GM18868 (cell line): ENCODE results near the gene IGFBPL1.

Source experiments
- ATAC-seq: cut with Tn5 transposase; IDR thresholded peaks from one replicate; pipeline ENCODE4 v1.9.1; 2021; ENCODE audit warnings: mild to moderate bottlenecking, moderate library complexity; ENCODE audit not compliant: unreplicated experiment

IGFBPL1 gene

GRCh38 chr9:38432922-38433510 lies 8.8 kb upstream of the IGFBPL1 start:
- peak; percentile 50 for ATAC-seq

- no peak for ATAC-seq
These were observed 6.9 kb upstream of the IGFBPL1 start for GRCh38 chr9:38431116-38431515.

DNA sequence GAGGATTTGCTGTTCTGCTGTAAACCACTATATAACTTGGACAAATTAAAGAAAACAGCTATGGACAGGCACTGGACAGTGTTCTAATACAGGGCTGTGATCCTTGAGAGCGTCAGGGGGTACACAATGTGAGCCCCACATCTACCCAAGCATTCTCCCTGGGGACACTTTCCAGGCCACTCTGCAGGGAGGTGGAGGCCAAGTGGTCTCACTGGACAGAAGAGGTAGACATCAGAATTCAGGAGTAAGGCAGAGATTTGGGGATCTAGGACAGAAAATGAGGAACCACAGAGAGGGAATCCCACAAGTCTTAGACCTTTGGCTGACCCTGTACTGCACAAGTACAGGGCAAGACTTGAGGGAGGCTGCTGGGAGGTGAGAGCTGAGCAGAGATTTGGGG lies 3.8 kb upstream of the IGFBPL1 start:
- no peak for ATAC-seq

DNA sequence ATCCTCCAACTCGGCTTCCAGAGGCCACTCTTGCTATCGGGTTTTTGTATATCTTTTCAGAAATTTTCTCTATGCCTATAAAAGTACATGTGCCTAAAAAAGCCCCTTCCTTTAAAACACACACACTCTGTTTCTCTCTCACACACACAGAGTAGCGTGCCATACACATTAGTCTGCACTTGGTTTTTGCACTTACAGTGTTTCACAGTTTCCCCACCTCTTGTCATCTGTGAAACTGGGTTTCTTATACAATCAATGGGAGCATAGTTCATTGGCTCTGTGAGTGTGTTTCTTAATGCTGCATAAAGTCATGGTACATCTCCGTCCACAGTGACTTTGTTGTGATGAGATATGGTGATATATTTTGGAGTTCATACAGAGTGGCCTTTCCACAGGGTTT lies 664 bp upstream of the IGFBPL1 start:
- ATAC-seq = no peak

DNA sequence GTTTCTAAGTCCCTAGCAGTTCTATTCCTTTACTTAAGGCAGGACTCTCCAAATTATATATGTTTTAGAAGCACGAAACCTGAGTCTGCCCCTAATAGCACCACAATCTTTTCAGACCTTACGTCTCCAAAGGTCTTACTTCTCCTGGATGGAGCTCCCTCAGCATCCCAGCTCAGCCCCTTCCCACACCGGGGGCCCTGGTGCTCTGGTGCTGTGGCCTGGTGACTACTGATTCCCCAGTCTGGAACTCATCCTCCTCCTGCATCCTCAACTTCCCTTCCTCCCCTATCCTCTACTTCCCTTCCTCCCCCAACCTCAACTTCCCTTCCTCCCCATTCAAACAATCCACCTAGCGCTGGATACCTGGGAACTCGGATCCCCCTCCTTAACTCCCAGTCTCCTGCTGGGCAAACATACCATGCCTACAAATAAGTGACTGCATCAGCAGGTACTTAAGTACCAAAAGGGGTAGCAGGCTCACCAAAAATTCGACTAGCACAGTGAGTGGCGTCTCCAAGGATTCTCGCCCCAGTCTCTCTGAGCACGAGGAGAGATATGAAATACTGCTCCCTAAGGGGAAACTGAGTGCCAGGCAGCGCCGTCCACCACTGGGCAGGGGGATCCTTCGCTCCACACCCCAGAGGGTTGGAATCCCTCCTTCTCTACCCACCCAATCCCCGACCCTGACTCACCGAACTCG lies 831 bp downstream of the IGFBPL1 start:
- ATAC-seq = no peak

DNA sequence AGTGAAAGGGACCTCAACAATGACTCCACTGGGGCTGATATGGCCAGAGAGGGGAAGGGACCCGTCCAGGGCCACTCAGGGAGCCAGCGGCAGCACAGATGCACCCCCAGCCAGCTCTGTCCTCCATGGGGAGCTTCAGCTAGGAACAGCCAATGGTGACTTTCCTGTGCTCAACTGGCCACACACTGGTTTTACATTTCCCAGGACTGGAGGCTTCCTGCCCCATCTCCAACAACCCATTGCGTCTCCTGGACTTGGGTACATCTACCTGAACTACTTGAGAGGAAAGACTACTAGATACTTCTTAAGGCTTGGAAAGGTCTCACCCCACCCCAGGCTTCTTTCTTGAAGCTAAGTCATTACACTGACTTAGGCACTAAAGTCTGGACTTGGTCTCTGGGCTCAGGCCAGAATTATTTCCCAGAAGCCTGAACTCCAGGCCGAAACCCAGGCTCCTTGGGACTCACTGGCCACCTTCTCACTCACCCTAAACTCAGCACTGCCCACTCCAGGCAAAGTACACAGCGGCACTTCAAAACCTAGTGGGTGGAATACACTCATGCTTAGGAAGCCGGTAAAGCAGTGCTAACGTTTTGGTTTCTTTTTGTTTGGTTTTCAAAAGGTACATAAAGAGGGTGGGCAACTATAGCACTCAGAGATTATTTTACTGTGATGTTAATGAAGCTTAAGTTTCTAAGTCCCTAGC lies 1.5 kb downstream of the IGFBPL1 start:
- ATAC-seq = no peak

GRCh38 chr9:38421498-38422211 lies 2.6 kb downstream of the IGFBPL1 start:
- no peak for ATAC-seq

DNA sequence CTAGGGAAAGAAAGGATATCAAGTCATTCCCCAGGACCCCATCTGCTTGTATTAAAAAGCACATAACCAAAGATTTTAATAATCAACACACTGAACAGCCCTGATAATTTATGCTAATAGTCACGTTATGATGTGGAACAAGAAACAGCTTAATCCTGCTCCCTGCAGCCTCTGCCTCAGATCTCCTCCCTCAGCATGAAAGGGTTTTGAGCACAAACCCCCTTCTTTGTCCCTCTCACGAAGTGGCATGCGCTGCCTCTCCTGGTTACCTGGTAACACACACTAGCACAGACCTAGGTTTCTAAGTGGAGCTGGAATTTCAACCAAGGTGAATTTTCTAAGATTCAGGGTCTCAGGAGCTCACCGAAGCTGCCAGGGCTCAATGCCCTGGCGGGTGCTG lies 5.1 kb downstream of the IGFBPL1 start:
- ATAC-seq = no peak

DNA sequence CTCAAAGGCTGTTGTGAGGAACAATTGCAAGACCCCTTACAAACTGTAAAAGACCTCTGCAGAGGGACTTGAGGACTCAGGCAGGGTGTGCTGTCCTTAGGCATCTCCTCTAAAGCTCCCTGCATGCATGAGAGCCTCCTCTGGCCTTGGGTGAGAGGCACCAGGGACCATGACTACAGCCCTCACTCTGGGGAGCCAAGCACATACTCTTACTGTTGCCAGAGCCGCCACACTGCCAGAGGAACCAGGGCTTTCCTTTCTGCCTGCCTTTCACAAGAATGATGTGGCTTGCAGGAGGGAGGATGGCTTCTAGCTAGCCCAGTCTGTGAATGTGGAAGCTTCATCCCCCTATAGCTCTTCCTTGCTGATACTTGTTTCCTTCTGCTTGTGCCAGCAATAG lies 5.9 kb downstream of the IGFBPL1 start:
- no peak for ATAC-seq

GRCh38 chr9:38417003-38417945 lies 7.0 kb downstream of the IGFBPL1 start:
- peak; percentile 78 for ATAC-seq

- ATAC-seq = no peak
These were observed 7.8 kb downstream of the IGFBPL1 start for GRCh38 chr9:38416461-38416860.

GRCh38 chr9:38415856-38416255 lies 8.4 kb downstream of the IGFBPL1 start:
- ATAC-seq = no peak

GRCh38 chr9:38414040-38414723 lies 10.1 kb downstream of the IGFBPL1 start:
- ATAC-seq = no peak

DNA sequence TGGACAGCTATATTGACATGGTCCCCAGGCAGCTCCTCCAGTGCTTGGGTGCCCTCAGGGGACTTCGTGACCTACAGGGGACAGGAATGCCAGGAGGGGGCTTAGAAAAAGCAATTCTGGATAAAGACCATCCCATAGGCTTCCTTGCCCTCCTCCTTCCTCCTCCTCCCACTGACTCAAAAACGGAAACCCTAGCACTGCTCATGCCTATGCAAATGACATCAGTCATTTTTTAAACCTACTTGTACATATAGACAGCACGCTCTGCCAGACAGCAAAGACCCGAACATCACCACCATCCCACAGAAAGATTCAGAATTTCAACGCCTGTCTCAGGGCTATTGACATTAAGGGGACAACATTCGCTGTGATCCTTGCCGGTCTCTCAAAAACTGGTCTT lies 11.0 kb downstream of the IGFBPL1 start:
- no peak for ATAC-seq

GRCh38 chr9:38412751-38413150 lies 11.5 kb downstream of the IGFBPL1 start:
- no peak for ATAC-seq

DNA sequence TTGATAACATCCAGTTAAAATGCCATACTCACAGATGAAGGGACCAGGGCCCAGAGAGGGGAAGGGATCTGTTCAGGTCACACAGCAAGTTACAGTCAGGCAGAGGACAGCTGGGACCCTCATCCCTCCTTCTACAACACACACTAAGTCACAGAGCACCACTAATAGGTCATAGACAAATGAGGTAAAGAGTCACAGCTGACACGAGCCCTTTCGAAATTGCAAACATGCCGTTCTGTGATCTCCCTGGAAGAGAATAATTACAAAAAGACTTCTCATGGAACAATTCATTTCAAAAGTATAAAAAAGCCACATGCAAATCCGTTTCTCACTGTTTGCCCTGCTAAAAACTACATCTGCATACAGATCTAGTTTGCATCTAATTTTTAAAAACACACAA lies 15.5 kb downstream of the IGFBPL1 start:
- no peak for ATAC-seq

DNA sequence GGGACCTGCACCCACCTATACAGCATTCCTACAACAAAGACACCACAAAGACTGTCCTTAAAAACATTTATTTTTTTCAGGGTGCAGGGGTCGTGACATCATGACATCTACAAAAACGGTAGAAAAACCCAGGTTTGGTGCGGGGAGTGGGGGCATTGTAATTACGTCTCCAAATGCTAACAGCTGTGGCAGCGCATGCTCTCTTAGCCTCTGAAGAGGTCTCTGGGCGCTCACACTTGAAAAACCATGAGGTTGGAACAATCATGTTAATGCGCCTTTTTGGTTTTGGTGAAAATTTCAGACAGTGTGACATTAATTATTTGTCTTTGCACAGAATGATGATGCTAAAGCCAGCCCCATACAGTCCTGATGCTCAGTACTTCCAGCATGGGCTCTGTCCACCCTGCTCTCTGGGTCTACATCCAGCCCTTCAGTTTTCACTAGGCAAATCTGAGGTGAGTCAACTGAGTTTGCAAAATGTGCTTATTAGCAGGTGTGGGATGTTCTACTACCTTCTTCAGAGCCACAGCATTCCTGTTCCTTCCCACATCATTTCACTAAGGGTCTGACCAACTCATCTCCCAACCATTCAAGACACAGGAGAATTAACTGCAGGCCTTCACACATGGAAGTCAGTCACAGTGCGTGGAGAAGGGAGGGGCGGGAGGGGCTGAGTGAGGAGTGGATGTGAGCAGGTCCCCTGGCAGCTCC lies 17.6 kb downstream of the IGFBPL1 start:
- no peak for ATAC-seq

DNA sequence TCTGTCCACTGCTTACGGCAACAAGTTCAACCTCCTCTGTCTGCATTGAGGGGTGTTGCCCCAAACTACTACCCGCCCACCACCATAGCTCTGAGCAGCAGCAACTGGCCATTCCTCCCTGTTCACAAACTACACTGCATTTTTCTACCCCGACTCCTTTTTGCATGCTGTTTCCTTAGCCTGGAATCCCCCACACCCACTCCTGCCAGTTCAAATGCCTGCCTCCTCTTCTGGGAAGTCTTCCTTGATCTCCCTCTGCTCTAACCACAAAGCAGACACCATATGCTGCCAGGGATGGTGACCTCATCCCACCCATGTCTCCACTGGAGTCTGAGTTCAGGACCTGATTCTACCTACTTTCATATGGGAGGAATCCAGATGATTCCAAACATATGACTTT lies 18.5 kb downstream of the IGFBPL1 start:
- ATAC-seq = no peak

DNA sequence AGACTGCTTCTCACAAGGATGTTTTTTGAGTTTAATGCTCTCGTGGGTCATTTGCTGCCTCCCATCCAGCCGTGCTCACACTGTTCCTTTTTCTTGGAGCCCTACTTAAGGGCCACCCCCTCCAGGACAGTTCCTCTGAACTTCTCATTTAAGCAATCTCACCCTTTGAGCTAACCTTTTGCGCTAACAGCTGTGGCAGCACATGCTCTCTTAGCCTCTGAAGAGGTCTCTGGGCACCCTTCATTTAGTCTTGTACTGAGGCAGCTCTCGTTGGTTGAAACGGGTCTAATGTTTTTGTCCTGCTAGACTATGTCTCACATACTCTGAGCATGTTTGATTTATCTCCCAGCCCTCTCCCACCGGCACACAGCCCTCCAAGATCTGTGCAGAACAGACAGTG lies 19.9 kb downstream of the IGFBPL1 start:
- no peak for ATAC-seq
